H1 (cell line): ENCODE results near the gene INAVA. TPM values are rescaled to one million over a fixed set of nuclear protein-coding genes. Genes with fewer than 3 reads are reported as not detected.

Experiments
- CTCF ChIA-PET: fragments of 300-600 bp; sonication (Branson Sonifier 250); formaldehyde crosslinking; loops from one replicate; lab custom pipeline; 2021; ENCODE audit not compliant: partially characterized antibody; lab: Charles Lee
- POLR2A ChIA-PET: fragments of 300-600 bp; sonication (Branson Sonifier 250); formaldehyde crosslinking; loops from one replicate; lab custom pipeline; 2021; ENCODE audit warnings: inconsistent platforms; ENCODE audit not compliant: partially characterized antibody; lab: Charles Lee
- DNase-seq, 2 experiments: peaks; one replicate each; pipeline versions ENCODE4 v3.0.0 to v3.0.0-alpha.2; 2010 to 2022; ENCODE audit warnings: low spot score in 2 of 2, low read depth in 1 of 2, mixed read lengths in 1 of 2
- FAIRE-seq: peaks from 2 replicates; lab custom pipeline; 2011; peaks lifted over from hg19 to GRCh38; lab: Jason Lieb, UNC
- H2AFZ ChIP-seq: 2 replicates; pipeline ENCODE4 v1.8.1; 2012; ENCODE audit warnings: low read length, inconsistent platforms
- H2AK5ac ChIP-seq: 2 replicates; pipeline ENCODE4 v1.6.1; 2013; ENCODE audit warnings: low read depth, low read length
- H2BK120ac ChIP-seq: replicated peaks from 2 replicates; pipeline ENCODE3; 2013; ENCODE audit warnings: low read depth, low read length, inconsistent platforms
- H2BK12ac ChIP-seq: 2 replicates; pipeline ENCODE4 v1.6.1; 2013; ENCODE audit warnings: low read depth, low read length
- H2BK15ac ChIP-seq: 2 replicates; pipeline ENCODE4 v1.6.1; 2013; ENCODE audit warnings: low read length
- H2BK20ac ChIP-seq: 2 replicates; pipeline ENCODE4 v1.6.1; 2013; ENCODE audit warnings: low read length
- H2BK5ac ChIP-seq: 2 replicates; pipeline ENCODE4 v1.6.1; 2013; ENCODE audit warnings: low read depth, low read length
- H3K14ac ChIP-seq: 2 replicates; pipeline ENCODE4 v1.6.1; 2013; ENCODE audit warnings: inconsistent platforms; ENCODE audit not compliant: insufficient read length
- H3K18ac ChIP-seq: 2 replicates; pipeline ENCODE4 v1.6.1; 2013; ENCODE audit warnings: low read length; ENCODE audit errors: extremely low read depth
- H3K23ac ChIP-seq: 2 replicates; pipeline ENCODE4 v1.6.1; 2013; ENCODE audit warnings: inconsistent platforms; ENCODE audit not compliant: insufficient read length
- H3K23me2 ChIP-seq: 2 replicates; pipeline ENCODE4 v1.6.1; 2013; ENCODE audit warnings: low read depth, low read length
- H3K27ac ChIP-seq: 2 replicates; pipeline ENCODE4 v1.6.1; 2011; ENCODE audit warnings: low read depth, low read length, inconsistent platforms
- H3K27me3 ChIP-seq, 4 experiments: replicated peaks in 1 of 4; 1 replicate in 1 of 4; 2 replicates in 3 of 4; pipeline versions ENCODE4 v1.6.1 to v1.8.1; 2011 to 2013; ENCODE audit warnings: low read length in 3 of 4, mild to moderate bottlenecking in 3 of 4, inconsistent platforms in 2 of 4, mixed read lengths in 2 of 4, moderate library complexity in 1 of 4; ENCODE audit not compliant: control insufficient read depth in 3 of 4, insufficient read depth in 3 of 4; ENCODE audit errors: extremely low read depth in 1 of 4
- H3K36me3 ChIP-seq, 4 experiments: 2 replicates each; pipeline versions ENCODE4 v1.6.1 to v1.8.1; 2011 to 2013; ENCODE audit warnings: mild to moderate bottlenecking in 4 of 4, low read length in 3 of 4, moderate library complexity in 2 of 4, control low read depth in 1 of 4, inconsistent platforms in 1 of 4; ENCODE audit not compliant: insufficient read depth in 4 of 4, control insufficient read depth in 2 of 4
- H3K4ac ChIP-seq: replicated peaks from 2 replicates; pipeline ENCODE3; 2013; ENCODE audit warnings: low read length, low read depth, mixed read lengths, inconsistent platforms; ENCODE audit not compliant: insufficient read length
- H3K4me1 ChIP-seq, 4 experiments: replicated peaks in 1 of 4; 1 replicate in 1 of 4; 2 replicates in 3 of 4; pipeline versions ENCODE4 v1.6.1 to v1.8.1; 2011 to 2013; ENCODE audit warnings: low read length in 3 of 4, inconsistent platforms in 2 of 4, mixed read lengths in 1 of 4; ENCODE audit not compliant: insufficient read depth in 4 of 4, control insufficient read depth in 3 of 4
- H3K4me2 ChIP-seq, 2 experiments: 2 replicates each; pipeline versions ENCODE4 v1.6.1 to v1.8.1; 2011 to 2013; ENCODE audit warnings: low read depth in 2 of 2, low read length in 2 of 2, control low read depth in 1 of 2, inconsistent platforms in 1 of 2, mild to moderate bottlenecking in 1 of 2; ENCODE audit not compliant: insufficient read depth in 1 of 2
- H3K4me3 ChIP-seq, 4 experiments: fragments of 200-600, 300-600 bp in 1 of 4; sonication (generic), shearing (Covaris generic), sonication (Bioruptor Twin) in 1 of 4; 2 replicates each; pipeline versions ENCODE4 v1.5.1 to v1.8.1; 2011 to 2016; ENCODE audit warnings: low read length in 4 of 4, low read depth in 3 of 4, control low read depth in 2 of 4, inconsistent platforms in 2 of 4, mild to moderate bottlenecking in 2 of 4, mixed read lengths in 1 of 4, moderate library complexity in 1 of 4; ENCODE audit not compliant: insufficient read depth in 2 of 4; ENCODE audit errors: extremely low read depth in 1 of 4
- H3K56ac ChIP-seq: replicated peaks from 2 replicates; pipeline ENCODE3; 2013; ENCODE audit warnings: low read depth, mild to moderate bottlenecking, mixed read lengths, low read length, inconsistent platforms; ENCODE audit not compliant: insufficient read length
- H3K79me1 ChIP-seq: 2 replicates; pipeline ENCODE4 v1.6.1; 2013; ENCODE audit warnings: low read depth, low read length, control low read depth
- H3K79me2 ChIP-seq, 2 experiments: 2 replicates each; pipeline versions ENCODE4 v1.6.1 to v1.8.1; 2012 to 2013; ENCODE audit warnings: low read length in 2 of 2, mild to moderate bottlenecking in 2 of 2, inconsistent platforms in 1 of 2; ENCODE audit not compliant: insufficient read depth in 2 of 2, control insufficient read depth in 1 of 2
- H3K9ac ChIP-seq, 4 experiments: replicated peaks in 1 of 4; 1 replicate in 1 of 4; 2 replicates in 3 of 4; pipeline versions ENCODE4 v1.6.1 to v1.8.1; 2011 to 2013; ENCODE audit warnings: low read depth in 3 of 4, low read length in 3 of 4, control low read depth in 2 of 4, mild to moderate bottlenecking in 2 of 4, moderate library complexity in 2 of 4, inconsistent platforms in 1 of 4; ENCODE audit errors: extremely low read depth in 1 of 4
- H3K9me3 ChIP-seq, 2 experiments: 2 replicates each; pipeline versions ENCODE4 v1.6.1 to v1.8.1; 2012 to 2013; ENCODE audit warnings: mild to moderate bottlenecking in 2 of 2, moderate library complexity in 2 of 2, control low read depth in 1 of 2, inconsistent platforms in 1 of 2, low read depth in 1 of 2, low read length in 1 of 2, mixed read lengths in 1 of 2; ENCODE audit not compliant: insufficient read depth in 2 of 2
- H4K20me1 ChIP-seq, 2 experiments: replicated peaks in 1 of 2; 2 replicates each; pipeline versions ENCODE3 to v1.8.1; 2011 to 2013; ENCODE audit warnings: inconsistent platforms in 2 of 2, low read length in 2 of 2, mild to moderate bottlenecking in 1 of 2; ENCODE audit not compliant: insufficient read depth in 2 of 2, control insufficient read depth in 1 of 2
- H4K5ac ChIP-seq: 2 replicates; pipeline ENCODE4 v1.6.1; 2013; ENCODE audit warnings: low read length, low read depth, mixed read lengths, inconsistent platforms; ENCODE audit not compliant: insufficient read length
- H4K8ac ChIP-seq: 2 replicates; pipeline ENCODE4 v1.8.0; 2013; ENCODE audit warnings: mild to moderate bottlenecking, moderate library complexity, low read length, inconsistent platforms; ENCODE audit not compliant: insufficient read depth; ENCODE audit errors: extremely low read depth
- H4K91ac ChIP-seq: replicated peaks from 2 replicates; pipeline ENCODE3; 2013; ENCODE audit warnings: low read length, mixed read lengths, inconsistent platforms; ENCODE audit not compliant: insufficient read length
- PHF8 ChIP-seq: fragments of 200-600 bp; sonication (generic); conservative IDR thresholded peaks from 2 replicates; pipeline ENCODE4 v1.7.1; 2012; ENCODE audit warnings: low read depth, mild to moderate bottlenecking, inconsistent platforms, low read length, moderate library complexity
- WGBS, 2 experiments: shearing (Covaris generic) in 1 of 2; methylation state at CpG; one replicate each; pipeline versions ENCODE4 v1.1.6 to v1.1.7; 2013 to 2015; ENCODE audit warnings: low lambda C conversion rate in 2 of 2, mixed read lengths in 2 of 2, inconsistent platforms in 1 of 2, low coverage in 1 of 2, missing lambda C conversion rate in 1 of 2; ENCODE audit not compliant: insufficient replicate concordance in 2 of 2, insufficient coverage in 1 of 2, insufficient read length in 1 of 2; ENCODE audit errors: extremely low coverage in 1 of 2, missing lambda C conversion rate in 1 of 2; 5-methylcytosine and 5-hydroxymethylcytosine counted together
- polyA plus RNA-seq, 7 experiments: library from polyadenylated mRNA; depleted of rRNA in 3 of 7; stranded (reverse) in 5 of 7; unstranded in 2 of 7; fragments of >200 nt in 5 of 7; fragments of 200-250 nt in 2 of 7; gene quantifications; 1 replicate in 5 of 7; 2 replicates in 1 of 7; 4 replicates in 1 of 7; pipeline versions ENCODE4 v1.2.1 to v1.2.3, GENCODE V29; 2011 to 2013; ENCODE audit warnings: missing spikeins in 2 of 7, mixed read lengths in 2 of 7
- total RNA-seq: library from RNA; stranded (reverse); fragmentation: NEBNext Ultra II Directional; extraction: Animal tissue kit (Norgen Biotek cat#: 25700); gene quantifications from 2 replicates; pipeline ENCODE4 v1.2.1, GENCODE V29; 2021
- TF ChIP-seq, protein P1 (sequence below), 3 experiments: IDR thresholded peaks; 1 replicate in 2 of 3; 2 replicates in 1 of 3; pipeline versions ENCODE4 v1.5.1 to v1.6.1; 2011; ENCODE audit warnings: low read length in 3 of 3, mild to moderate bottlenecking in 3 of 3, inconsistent platforms in 2 of 3, low read depth in 1 of 3, moderate library complexity in 1 of 3; ENCODE audit not compliant: insufficient read depth in 1 of 3; ENCODE audit errors: control extremely low read depth in 1 of 3
- TF ChIP-seq, protein P2 (sequence below): IDR thresholded peaks from 2 replicates; pipeline ENCODE4 v1.6.1; 2011; ENCODE audit warnings: low read depth, mild to moderate bottlenecking, low read length; ENCODE audit not compliant: insufficient read depth

Gene INAVA
- total and polyA plus RNA-seq, 2 of the 8 experiments (the other 6 are each of a cell fraction or from before 2014, with no cell fraction given), result 46.8 to 49.3 TPM

DNA sequence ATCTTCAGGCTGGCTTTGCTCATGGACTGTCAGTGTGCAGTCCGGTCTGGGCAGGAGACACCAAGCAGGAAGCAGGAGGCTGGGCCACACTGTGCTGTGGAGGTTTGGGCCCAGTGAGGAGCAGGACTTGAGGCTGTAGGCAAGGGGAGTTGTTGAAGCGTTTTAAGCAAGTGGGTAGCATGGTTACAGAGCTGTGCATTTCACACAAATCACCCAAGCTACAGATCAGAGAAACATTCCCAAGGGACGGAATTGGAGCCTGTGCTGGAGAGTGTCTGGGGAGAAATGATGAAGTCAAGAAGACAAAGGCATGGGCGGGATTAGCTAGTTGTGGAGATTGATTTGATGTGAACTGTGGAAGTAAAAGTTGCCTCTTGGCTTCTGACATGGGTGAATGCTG, 67.9 kb downstream of the INAVA start:
- no peak overlapping the region for H2BK15ac ChIP-seq
- H3K4ac ChIP-seq, result no peak overlapping the region
- H3K56ac ChIP-seq, result no peak overlapping the region
- no peaks in the 10 kb centered on the region for H3K79me1 ChIP-seq
- H4K20me1 ChIP-seq, result no peaks in the 10 kb centered on the region
- H3K36me3 ChIP-seq, result no peaks in the 10 kb centered on the region
- no peaks in the 10 kb centered on the region for H3K23me2 ChIP-seq
- H3K18ac ChIP-seq, result no peak overlapping the region
- H3K14ac ChIP-seq, result no peak overlapping the region
- H3K27ac ChIP-seq, result no peak overlapping the region
- ChIA-PET POLR2A (no interaction called here), CTCF (interaction anchor here (0.9 to 1.7 kb wide), 6 partner anchors 9 to 157 kb away, joined by 3 to 10 read pairs (median 3); no protein-coding TSS in a partner anchor)
- no peaks in the 10 kb centered on the region for H3K9me3 ChIP-seq
- H3K4me1 ChIP-seq, result peaks cover 0 to 3% (median under 1%) of the 10 kb centered on the region in 4 experiments; a peak in 2 of 7 replicates
- no peaks in the 10 kb centered on the region for H3K79me2 ChIP-seq
- TF ChIP-seq, protein P1, sequence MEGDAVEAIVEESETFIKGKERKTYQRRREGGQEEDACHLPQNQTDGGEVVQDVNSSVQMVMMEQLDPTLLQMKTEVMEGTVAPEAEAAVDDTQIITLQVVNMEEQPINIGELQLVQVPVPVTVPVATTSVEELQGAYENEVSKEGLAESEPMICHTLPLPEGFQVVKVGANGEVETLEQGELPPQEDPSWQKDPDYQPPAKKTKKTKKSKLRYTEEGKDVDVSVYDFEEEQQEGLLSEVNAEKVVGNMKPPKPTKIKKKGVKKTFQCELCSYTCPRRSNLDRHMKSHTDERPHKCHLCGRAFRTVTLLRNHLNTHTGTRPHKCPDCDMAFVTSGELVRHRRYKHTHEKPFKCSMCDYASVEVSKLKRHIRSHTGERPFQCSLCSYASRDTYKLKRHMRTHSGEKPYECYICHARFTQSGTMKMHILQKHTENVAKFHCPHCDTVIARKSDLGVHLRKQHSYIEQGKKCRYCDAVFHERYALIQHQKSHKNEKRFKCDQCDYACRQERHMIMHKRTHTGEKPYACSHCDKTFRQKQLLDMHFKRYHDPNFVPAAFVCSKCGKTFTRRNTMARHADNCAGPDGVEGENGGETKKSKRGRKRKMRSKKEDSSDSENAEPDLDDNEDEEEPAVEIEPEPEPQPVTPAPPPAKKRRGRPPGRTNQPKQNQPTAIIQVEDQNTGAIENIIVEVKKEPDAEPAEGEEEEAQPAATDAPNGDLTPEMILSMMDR (IDR thresholded peaks at IDR 0.05; ENCODE audit: control extremely low read depth in 1 of 3, insufficient read depth in 1 of 3, low read depth in 1 of 3, low read length in 3 of 3), result no peak
- TF ChIP-seq, protein P2, sequence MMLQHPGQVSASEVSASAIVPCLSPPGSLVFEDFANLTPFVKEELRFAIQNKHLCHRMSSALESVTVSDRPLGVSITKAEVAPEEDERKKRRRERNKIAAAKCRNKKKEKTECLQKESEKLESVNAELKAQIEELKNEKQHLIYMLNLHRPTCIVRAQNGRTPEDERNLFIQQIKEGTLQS, result no peak
- TF ChIP-seq PHF8, result no peak
- H2BK20ac ChIP-seq, result no peak overlapping the region
- no peak overlapping the region for H3K9ac ChIP-seq
- 85% methylated on average over 4 of the region's 4 CpGs; no CpG with 5 or more reads in 1 of the 2 experiments for WGBS, 2 experiments
- H3K4me2 ChIP-seq, result no peak overlapping the region
- no peak overlapping the region for H2AK5ac ChIP-seq
- no peak overlapping the region for H3K4me3 ChIP-seq
- no peak overlapping the region for H4K8ac ChIP-seq
- H3K27me3 ChIP-seq, result no peaks in the 10 kb centered on the region
- FAIRE-seq (no peak), DNase-seq (no peak)
- H2BK12ac ChIP-seq, result no peak overlapping the region
- no peak overlapping the region for H2BK5ac ChIP-seq
- no peak overlapping the region for H4K5ac ChIP-seq
- H4K91ac ChIP-seq, result no peak overlapping the region
- H3K23ac ChIP-seq, result no peak overlapping the region
- no peak overlapping the region for H2BK120ac ChIP-seq
- H2AFZ ChIP-seq, result no peak overlapping the region
